ENCODE results near the gene FHIP2A. TPM values are rescaled to one million over a fixed set of nuclear protein-coding genes. Genes with fewer than 3 reads are reported as not detected.

FHIP2A gene
- polyA plus RNA-seq, 3 donors, result 4.4 to 9.6 (median 9.2) TPM

DNA sequence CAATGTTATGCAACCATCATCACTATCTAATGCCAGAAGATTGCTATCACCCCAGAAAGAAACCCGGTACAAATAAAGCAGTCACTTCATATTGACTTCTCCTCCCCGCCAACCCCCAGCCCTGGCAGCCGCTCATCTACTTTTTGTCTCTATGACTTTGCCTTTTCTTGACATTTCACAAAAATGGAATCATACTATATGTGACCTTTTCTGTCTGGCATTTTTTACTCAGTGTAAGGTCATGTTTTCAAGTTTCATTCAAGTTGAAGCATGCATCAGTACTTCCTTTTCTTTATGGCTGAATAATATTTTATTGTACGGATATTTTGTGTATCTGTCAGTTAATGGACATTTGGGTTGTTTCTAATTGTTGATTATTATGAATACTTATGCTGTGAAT lies 28.1 kb downstream of the FHIP2A start:
- Mint-ChIP-seq H3K36me3 (peaks cover 75 to 92% of the 10 kb centered on the region in 2 donors), H3K27me3 (ENCODE audit: low read depth in 3 of 3) (peaks cover 0 to 1% (median 0%) of the 10 kb centered on the region in 3 donors)
- TF ChIP-seq, protein P1, sequence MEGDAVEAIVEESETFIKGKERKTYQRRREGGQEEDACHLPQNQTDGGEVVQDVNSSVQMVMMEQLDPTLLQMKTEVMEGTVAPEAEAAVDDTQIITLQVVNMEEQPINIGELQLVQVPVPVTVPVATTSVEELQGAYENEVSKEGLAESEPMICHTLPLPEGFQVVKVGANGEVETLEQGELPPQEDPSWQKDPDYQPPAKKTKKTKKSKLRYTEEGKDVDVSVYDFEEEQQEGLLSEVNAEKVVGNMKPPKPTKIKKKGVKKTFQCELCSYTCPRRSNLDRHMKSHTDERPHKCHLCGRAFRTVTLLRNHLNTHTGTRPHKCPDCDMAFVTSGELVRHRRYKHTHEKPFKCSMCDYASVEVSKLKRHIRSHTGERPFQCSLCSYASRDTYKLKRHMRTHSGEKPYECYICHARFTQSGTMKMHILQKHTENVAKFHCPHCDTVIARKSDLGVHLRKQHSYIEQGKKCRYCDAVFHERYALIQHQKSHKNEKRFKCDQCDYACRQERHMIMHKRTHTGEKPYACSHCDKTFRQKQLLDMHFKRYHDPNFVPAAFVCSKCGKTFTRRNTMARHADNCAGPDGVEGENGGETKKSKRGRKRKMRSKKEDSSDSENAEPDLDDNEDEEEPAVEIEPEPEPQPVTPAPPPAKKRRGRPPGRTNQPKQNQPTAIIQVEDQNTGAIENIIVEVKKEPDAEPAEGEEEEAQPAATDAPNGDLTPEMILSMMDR (IDR thresholded peaks at IDR 0.05), result no peak

DNA sequence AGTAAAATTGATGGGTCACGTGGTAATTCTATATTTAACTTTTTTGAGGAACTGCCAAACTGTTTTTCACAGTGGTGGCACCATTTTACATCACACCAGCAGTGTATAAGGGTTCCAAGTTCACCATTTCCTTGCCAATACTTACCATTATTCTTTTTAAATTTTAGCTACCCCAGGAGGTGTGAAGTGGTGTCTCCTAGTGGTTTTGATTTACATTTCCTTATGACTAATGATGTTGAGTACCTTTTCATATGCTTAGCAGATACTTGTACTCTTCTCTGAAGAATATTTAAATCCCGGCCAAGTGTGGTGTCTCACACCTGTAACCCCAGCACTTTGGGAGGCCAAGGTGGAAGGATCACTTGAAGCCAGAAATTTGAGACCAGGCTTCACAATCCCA lies 28.5 kb downstream of the FHIP2A start:
- peaks cover 73 to 100% of the 10 kb centered on the region in 2 donors for H3K36me3 ChIP-seq (replicated peaks in 1 of 2; ENCODE audit: control insufficient read depth in 1 of 2, insufficient read depth in 2 of 2, low read length in 2 of 2)
- no peaks in the 10 kb centered on the region for H4K20me1 ChIP-seq (ENCODE audit: insufficient read depth, low read length)
- no peaks in the 10 kb centered on the region for H3K79me2 ChIP-seq (ENCODE audit: insufficient read depth, low read length)
- 80% methylated on average over 1 of the region's 2 CpGs for WGBS (ENCODE audit: insufficient coverage)
- no peak overlapping the region for H3K4me2 ChIP-seq (replicated peaks; ENCODE audit: extremely low read depth, low read length, poor library complexity, severe bottlenecking)
- H3K4me3 ChIP-seq (replicated peaks in 1 of 3; ENCODE audit: low read depth in 2 of 3, low read length in 3 of 3), result no peak overlapping the region
- Mint-ChIP-seq H3K36me3 (peaks cover 72 to 92% of the 10 kb centered on the region in 2 donors), H3K9me3 (peaks cover 3 to 9% (median 5%) of the 10 kb centered on the region in 7 donors), H3K4me1 (no peaks in the 10 kb centered on the region), H3K27me3 (ENCODE audit: low read depth in 3 of 3) (peaks cover 0 to 1% (median 0%) of the 10 kb centered on the region in 3 donors), H3K27ac (no peak overlapping the region), H3K4me3 (no peak overlapping the region)
- H2AFZ ChIP-seq (ENCODE audit: insufficient read depth, low read depth, low read length, poor library complexity, severe bottlenecking), result no peak overlapping the region
- no peak overlapping the region for H3K27ac ChIP-seq (ENCODE audit: low read depth in 1 of 2, low read length in 2 of 2)
- DNase-seq, result no peak
- no peak overlapping the region for H3K9ac ChIP-seq (ENCODE audit: insufficient read depth, low read length, poor library complexity, severe bottlenecking)
- peaks cover 0 to 2% of the 10 kb centered on the region in 2 donors for H3K9me3 ChIP-seq (replicated peaks in 1 of 2; ENCODE audit: control insufficient read depth in 1 of 2, insufficient read depth in 1 of 2, low read length in 2 of 2)
- no peaks in the 10 kb centered on the region for H3K4me1 ChIP-seq (ENCODE audit: control insufficient read depth in 1 of 2, insufficient read depth in 2 of 2, low read length in 2 of 2)
- TF ChIP-seq, protein P1 (IDR thresholded peaks at IDR 0.05), result no peak
- intact Hi-C loops (cut with micrococcal nuclease), result no loop called here
- H3K27me3 ChIP-seq (ENCODE audit: control insufficient read depth in 2 of 2, insufficient read depth in 2 of 2, low read length in 2 of 2), result no peaks in the 10 kb centered on the region

More for the DNA sequence above, 28.1 kb downstream of the FHIP2A start:
- peak overlapping the region in 1 of 7 donors; percentile 2 for H3K27ac Mint-ChIP-seq
- Histone ChIP-seq H3K9ac (ENCODE audit: insufficient read depth, low read length, poor library complexity, severe bottlenecking) (no peak overlapping the region), H3K9me3 (replicated peaks in 1 of 2; ENCODE audit: control insufficient read depth in 1 of 2, insufficient read depth in 1 of 2, low read length in 2 of 2) (peaks cover 0 to 2% of the 10 kb centered on the region in 2 donors), H4K20me1 (ENCODE audit: insufficient read depth, low read length) (no peaks in the 10 kb centered on the region), H3K79me2 (ENCODE audit: insufficient read depth, low read length) (no peaks in the 10 kb centered on the region), H3K36me3 (replicated peaks in 1 of 2; ENCODE audit: control insufficient read depth in 1 of 2, insufficient read depth in 2 of 2, low read length in 2 of 2) (peaks cover 72 to 100% of the 10 kb centered on the region in 2 donors), H3K4me3 (replicated peaks in 1 of 3; ENCODE audit: low read depth in 2 of 3, low read length in 3 of 3) (no peak overlapping the region), H3K4me2 (replicated peaks; ENCODE audit: extremely low read depth, low read length, poor library complexity, severe bottlenecking) (no peak overlapping the region), H3K27ac (ENCODE audit: low read depth in 1 of 2, low read length in 2 of 2) (no peak overlapping the region), H2AFZ (ENCODE audit: insufficient read depth, low read depth, low read length, poor library complexity, severe bottlenecking) (no peak overlapping the region), H3K4me1 (ENCODE audit: control insufficient read depth in 1 of 2, insufficient read depth in 2 of 2, low read length in 2 of 2) (no peaks in the 10 kb centered on the region), H3K27me3 (ENCODE audit: control insufficient read depth in 2 of 2, insufficient read depth in 2 of 2, low read length in 2 of 2) (no peaks in the 10 kb centered on the region)
- H3K9me3 Mint-ChIP-seq, result peaks cover 3 to 9% (median 5%) of the 10 kb centered on the region in 7 donors
- WGBS (ENCODE audit: insufficient coverage), result no CpG with 5 or more reads among the region's 4 CpGs
- DNase-seq, result no peak
- H3K4me1 Mint-ChIP-seq, result no peaks in the 10 kb centered on the region
- H3K4me3 Mint-ChIP-seq, result no peak overlapping the region
- intact Hi-C loops (cut with micrococcal nuclease), result no loop called here
